Measurements from ENCODE around the gene MAN2B2. TPM values are rescaled to one million over a fixed set of nuclear protein-coding genes. Genes with fewer than 3 reads are reported as not detected.

Gene MAN2B2
- total and polyA plus RNA-seq, 9 of the 15 experiments (the other 6 are each of a cell fraction or from before 2014, with no cell fraction given), result 0.21 to 8.8 (median 3.7) TPM

DNA sequence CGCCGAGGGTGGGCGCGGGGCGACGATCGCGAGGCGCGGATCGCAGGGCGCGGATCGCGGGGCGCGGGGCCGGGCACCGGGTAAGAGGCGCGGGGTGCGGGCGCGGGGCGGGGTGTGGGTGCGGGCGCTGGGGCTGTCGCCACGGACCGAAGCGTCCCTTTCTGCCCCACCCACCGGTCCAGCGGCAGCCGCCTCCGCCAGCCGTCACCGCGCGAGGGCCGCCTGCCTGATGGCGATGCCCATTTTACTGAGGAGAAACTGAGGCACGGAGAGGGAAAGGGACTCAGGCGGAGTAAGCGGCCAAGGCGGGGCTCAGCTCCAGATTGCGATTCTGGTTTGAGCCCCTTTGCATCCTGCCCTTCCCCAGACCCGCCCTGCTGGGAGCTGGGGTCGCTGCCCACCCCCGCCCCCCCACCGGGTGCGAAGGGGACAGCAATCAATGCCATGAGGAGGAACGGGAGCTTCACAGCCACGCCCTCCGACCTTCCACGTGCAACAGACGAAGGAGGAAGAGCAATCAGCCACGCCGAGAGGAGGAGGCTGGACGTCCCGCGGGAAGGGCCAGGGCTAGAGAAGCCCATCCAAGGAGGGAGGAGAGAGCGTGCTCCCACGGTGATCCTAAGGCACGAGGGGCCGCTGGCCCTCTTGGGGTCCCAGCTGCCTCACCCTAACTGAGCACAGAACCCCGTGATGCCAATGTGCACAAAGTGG lies 10.9 kb upstream of the MAN2B2 start:
- no peaks in the 10 kb centered on the region for H3K36me3 ChIP-seq (ENCODE audit: control insufficient read depth, insufficient read depth, low read length)
- peaks cover 10% of the 10 kb centered on the region; the same call in 1 of the 2 replicates for H4K20me1 ChIP-seq (replicated peaks; ENCODE audit: control insufficient read depth, insufficient read depth, low read length)
- ChIA-PET POLR2A (interaction anchor here (0.6 kb wide), 1 partner anchor 12 kb away, joined by 3 read pairs; no protein-coding TSS in a partner anchor), CTCF (ENCODE audit: low intra/inter-chr PET ratio) (no interaction called here)
- H2AFZ ChIP-seq (ENCODE audit: low read depth, low read length), result no peak overlapping the region
- peaks cover 7% of the 10 kb centered on the region; the same call in 1 of the 2 replicates for H3K9me3 ChIP-seq (replicated peaks; ENCODE audit: control insufficient read depth, insufficient read depth, low read depth, low read length)
- peaks cover 6 to 23% of the 10 kb centered on the region in 2 experiments; a peak in 3 of 5 replicates for H3K4me1 ChIP-seq (replicated peaks in 1 of 2; ENCODE audit: control insufficient read depth in 2 of 2, insufficient read depth in 2 of 2, low read length in 2 of 2)
- no peak overlapping the region for H3K4me3 ChIP-seq
- 43% methylated on average over 23 of the region's 66 CpGs for WGBS (ENCODE audit: insufficient coverage, low coverage, missing lambda C conversion rate)
- TF ChIP-seq, protein P1, sequence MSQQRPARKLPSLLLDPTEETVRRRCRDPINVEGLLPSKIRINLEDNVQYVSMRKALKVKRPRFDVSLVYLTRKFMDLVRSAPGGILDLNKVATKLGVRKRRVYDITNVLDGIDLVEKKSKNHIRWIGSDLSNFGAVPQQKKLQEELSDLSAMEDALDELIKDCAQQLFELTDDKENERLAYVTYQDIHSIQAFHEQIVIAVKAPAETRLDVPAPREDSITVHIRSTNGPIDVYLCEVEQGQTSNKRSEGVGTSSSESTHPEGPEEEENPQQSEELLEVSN (IDR thresholded peaks at IDR 0.05; ENCODE audit: borderline replicate concordance in 1 of 2, extremely low read depth in 1 of 2, insufficient read depth in 1 of 2, insufficient read length in 1 of 2, low read depth in 1 of 2, low read length in 1 of 2, poor library complexity in 1 of 2, severe bottlenecking in 1 of 2), result peak in 1 of 2 experiments; percentile 5
- TF ChIP-seq, protein P2, sequence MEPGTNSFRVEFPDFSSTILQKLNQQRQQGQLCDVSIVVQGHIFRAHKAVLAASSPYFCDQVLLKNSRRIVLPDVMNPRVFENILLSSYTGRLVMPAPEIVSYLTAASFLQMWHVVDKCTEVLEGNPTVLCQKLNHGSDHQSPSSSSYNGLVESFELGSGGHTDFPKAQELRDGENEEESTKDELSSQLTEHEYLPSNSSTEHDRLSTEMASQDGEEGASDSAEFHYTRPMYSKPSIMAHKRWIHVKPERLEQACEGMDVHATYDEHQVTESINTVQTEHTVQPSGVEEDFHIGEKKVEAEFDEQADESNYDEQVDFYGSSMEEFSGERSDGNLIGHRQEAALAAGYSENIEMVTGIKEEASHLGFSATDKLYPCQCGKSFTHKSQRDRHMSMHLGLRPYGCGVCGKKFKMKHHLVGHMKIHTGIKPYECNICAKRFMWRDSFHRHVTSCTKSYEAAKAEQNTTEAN (CRISPR knock-in tag; IDR thresholded peaks at IDR 0.05), result no peak
- TF ChIP-seq PTTG1 (tag; IDR thresholded peaks at IDR 0.05; ENCODE audit: low read depth) (no peak), ELF2 (CRISPR knock-in tag; IDR thresholded peaks at IDR 0.05) (no peak)
- no peak for DNase-seq (ENCODE audit: extremely low read depth in 1 of 4, low spot score in 3 of 4)
- BruUV-seq (replicated peaks), result no TSS peak
- in situ Hi-C loops (cut with MboI) (no loop called here), intact Hi-C loops (cut with micrococcal nuclease) (no loop called here)
- H3K79me2 ChIP-seq (ENCODE audit: control insufficient read depth, insufficient read depth, low read length), result no peaks in the 10 kb centered on the region
- no peak for FAIRE-seq
- peaks cover 30 to 77% of the 10 kb centered on the region in 2 experiments for H3K27me3 ChIP-seq (ENCODE audit: control insufficient read depth in 2 of 2, insufficient read depth in 2 of 2, low read length in 2 of 2)
- ATAC-seq, result no peak
- H3K9ac ChIP-seq (ENCODE audit: insufficient read depth in 1 of 2, low read depth in 2 of 2, low read length in 2 of 2), result no peak overlapping the region
- H3K4me2 ChIP-seq (ENCODE audit: insufficient read depth, low read length), result no peak overlapping the region
- no peaks in the 10 kb centered on the region for H3K9me1 ChIP-seq (ENCODE audit: control insufficient read depth, insufficient read depth, low read length)
- H3K27ac ChIP-seq (ENCODE audit: extremely low read depth, low read depth, low read length), result no peak overlapping the region

Measured in K562 (cell line).